ENCODE data around the gene HSCB.
"Not testable (repeated sequence)": the region's sequence is repeated elsewhere in the genome, so short reads cannot be mapped to it uniquely, and the experiment has no call there.

The HSCB gene, protein sequence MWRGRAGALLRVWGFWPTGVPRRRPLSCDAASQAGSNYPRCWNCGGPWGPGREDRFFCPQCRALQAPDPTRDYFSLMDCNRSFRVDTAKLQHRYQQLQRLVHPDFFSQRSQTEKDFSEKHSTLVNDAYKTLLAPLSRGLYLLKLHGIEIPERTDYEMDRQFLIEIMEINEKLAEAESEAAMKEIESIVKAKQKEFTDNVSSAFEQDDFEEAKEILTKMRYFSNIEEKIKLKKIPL

DNA sequence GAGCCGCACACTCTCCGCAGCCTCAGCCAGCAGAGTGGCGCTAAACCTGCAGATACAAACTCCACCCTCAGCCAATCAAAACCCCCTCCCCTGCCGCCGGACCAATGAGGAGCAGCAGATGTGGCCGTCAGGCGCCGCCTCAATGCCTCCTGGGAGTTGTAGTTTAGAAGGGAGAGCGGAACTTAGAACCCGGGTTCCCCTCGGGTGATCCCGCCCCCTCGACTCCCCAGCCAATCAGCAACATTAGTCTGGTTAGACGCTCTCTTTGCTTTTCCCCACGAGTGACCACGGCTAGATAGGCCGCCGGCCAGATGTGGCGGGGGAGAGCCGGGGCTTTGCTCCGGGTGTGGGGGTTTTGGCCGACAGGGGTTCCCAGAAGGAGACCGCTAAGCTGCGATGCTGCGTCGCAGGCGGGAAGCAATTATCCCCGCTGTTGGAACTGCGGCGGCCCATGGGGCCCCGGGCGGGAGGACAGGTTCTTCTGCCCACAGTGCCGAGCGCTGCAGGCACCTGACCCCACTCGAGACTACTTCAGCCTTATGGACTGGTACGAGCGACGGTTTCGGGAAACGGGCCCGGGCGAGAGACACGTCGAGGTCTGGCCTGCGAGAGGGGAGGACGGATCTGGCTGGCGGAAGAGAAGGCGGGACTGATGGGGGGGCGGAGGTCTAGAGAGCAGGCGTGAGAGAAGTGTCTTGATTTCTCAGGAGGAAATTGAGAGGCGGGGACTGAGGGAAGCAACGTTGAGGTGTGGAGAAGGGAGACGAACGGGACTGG lies at the start of gene HSCB, which contains the start of gene CHEK2:
HSCB (plus strand) TSS at position 255 of the 777 bp plus-strand sequence; CDS start at position 312, 57 bp downstream.
CHEK2 (minus strand) TSS at position 36 of the 777 bp plus-strand sequence. CDS start 7,099 bp downstream, outside the sequence.
- peak; percentile 99 for DNase-seq (ENCODE audit: low read depth)

DNA sequence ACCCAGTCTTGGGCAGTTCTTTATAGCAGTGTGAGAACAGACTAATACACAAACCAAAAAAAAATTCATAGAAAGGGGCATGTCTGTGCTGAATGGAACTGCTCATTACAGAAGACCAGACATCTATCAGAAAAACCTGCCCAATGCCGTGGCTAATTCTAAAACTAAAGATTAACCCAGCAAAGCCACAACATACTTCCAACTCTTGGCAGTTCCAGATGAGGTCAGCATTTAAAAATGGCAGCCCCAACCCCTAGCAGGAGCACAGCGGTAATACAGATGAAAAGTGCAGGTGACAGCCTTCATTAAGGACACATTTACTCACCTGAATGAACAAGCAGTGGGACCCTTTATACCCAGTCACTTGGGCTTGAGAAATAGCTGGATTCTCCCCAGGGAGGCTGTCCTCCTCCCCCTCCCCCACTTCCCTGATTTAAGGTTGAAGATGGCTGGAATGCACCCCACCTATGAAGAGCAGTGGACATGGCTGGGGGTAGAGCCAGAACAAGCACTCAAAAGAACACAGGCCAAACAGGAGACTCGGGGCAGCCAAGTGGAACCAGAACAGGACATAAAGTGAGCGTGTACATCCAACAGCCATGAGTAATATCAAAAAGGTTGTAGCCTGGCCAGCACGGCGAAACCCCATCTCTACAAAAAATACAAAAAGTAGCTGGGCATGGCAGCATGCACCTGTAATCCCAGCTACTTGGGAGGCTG lies 48.6 kb upstream of the HSCB start:
- not testable (repeated sequence) for DNase-seq (ENCODE audit: low read depth)

DNA sequence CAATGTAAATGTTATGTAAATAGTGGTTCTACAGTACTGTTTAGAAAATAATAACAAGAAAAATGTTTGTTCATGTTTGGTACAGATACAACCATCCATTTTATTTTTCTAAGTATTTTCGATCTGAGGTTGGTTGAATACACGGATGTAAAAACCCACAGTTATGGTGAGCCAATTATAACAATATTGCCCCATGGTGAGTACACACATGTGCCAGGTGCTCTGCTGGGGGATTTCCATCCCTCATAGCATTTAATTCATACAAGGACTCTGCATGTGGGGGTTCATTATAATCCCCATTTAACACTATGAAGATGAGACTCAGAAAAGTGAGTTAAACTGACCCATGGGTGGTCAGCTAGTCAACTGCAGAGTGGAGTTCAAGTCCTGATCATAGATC lies 38.9 kb upstream of the HSCB start:
- DNase-seq (ENCODE audit: low read depth), result no peak

DNA sequence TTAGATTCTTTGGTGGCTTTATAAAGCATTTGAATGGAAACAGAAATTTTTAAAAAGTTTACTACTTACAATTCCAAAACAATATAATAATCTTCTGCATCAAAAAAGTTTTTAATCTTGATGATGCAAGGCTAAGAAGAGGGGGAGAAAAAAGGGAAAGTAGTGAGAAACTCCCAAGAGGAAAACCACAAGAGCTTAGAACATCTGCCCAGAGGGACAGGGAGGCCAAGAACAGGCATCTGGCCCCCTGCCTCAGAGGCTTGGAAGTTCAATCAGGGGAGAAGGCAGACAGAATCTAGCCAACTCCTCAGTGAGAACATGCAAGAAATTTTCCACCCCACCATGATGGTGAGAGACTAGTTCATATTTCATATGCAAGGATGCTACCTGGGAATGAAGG lies 38.4 kb upstream of the HSCB start:
- no peak for DNase-seq (ENCODE audit: low read depth)

DNA sequence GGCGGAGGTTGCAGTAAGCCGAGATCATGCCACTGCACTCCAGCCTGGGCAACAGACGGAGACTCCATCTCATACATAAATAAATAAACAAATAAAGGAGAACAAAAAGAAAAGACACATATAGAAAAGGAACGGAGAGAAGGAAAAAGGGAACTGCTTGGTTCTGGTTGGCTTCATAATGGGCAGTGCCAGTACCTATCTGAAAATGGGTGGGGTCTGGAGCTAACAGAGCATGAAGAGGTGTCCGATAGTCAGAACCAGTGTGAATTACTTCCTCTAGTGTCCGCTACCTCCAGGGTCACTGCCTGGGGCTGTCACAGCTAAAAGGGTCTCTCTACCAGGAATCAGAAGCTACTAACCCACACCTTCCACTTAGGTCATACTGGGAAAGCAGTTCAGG lies 35.0 kb upstream of the HSCB start:
- no peak for DNase-seq (ENCODE audit: low read depth)

DNA sequence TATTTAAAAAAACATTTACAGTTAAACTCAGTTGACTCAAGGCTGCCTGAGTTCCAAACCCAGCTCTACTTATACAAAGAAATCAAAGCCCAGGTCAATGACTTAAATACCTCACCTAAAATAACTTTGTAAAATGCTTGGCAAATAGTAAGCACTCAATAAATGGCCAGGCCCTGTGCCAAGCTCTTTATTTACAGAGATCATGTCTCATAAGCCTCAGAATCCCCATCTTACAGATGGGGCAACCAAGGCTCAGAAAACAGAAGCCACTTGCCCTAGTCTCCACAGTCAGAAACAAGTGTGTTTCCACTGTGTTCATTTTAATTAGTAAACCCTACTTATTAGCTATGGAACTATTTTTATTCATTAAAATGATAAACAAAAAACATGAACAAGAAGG lies 31.7 kb upstream of the HSCB start:
- no peak for DNase-seq (ENCODE audit: low read depth)

DNA sequence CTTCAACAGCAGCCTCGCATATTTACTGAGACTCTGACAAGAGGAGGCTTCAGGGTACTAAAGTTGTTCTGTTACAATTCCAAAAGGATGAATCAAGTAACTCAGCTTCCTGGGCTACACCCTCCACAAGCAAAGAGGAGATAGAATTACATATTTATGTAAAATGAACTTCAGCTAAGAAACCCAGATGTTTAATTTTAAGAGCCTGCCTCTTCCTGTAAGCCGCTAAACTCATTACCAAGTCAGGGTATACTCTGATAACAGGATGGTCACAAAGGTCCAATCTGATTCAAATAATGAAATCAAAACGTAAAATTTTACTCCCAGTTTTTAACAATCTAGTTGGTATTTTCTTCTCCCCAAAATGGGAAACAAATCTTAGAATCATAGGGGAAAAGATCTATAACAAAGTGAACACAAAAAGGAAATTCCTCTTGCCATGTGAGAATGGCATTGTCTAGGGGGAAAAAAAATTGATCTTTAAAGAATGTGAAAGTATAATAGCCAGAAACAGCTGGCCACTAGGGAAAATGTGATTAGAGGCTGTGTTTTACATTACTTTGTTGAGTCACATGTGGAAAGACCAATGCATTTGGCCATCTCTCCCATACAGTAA lies 31.2 kb upstream of the HSCB start:
- DNase-seq (ENCODE audit: low read depth), result peak; percentile 74

DNA sequence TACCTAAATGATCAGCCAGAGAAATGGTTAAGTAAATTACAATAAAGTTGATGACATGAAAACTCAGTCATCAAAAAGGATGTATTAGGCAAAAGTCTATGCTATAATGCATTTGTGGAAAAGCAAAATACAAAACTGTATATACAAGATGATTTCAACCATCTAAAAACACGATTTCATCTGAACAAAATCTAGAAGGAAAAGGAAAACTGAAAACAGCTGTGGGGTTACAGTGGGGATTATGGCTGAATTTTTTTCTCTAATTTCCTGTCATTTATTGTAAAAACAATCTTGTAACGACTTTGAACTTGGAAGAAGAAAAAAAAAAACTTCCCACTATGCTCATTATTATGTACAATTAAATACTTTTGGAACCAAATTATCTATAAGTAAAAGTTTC lies 30.5 kb upstream of the HSCB start:
- no peak for DNase-seq (ENCODE audit: low read depth)

DNA sequence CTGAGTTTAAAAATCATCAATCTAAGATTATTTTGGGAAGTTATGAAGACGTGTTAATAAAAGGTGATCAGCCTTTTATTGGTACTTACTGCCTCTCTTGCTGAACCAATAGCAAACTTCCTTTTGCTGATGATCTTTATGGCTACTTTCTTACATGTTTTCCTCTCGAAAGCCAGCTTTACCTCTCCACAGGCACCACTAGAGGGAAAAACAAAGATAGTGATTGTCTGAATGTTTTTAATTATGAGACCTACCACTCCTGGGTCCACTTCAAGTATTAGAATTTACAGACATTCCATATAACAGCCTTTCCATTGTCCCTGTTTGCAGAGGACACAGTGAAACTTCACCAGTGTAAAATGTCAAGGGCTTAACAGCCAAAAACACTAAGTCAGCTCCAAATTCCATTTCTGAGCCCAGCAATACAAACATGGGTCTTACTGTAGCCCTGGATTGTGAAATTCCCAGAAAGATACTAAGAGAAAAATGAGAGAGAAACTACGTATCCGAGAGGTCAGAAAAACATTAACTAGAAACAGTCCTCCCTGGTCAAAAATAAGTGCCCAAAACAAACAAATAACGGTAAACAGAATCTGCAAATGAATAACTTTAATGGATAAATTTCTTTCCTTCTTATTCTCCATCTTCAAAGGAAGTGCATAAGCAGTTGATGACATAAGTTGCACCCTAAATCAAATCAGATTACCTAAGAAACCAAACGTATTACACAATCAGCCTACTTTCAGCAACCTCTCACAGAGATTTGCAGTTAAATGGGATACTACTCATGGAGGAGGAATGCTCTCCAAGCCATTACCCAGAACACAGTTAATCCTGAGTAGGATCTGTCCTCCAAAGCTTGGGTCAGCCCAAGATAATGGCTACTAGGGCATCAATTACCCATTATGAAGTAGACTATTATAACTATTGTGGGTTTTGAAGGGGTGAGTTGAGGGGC lies 29.7 kb upstream of the HSCB start:
- peak; percentile 95 for DNase-seq (ENCODE audit: low read depth)

DNA sequence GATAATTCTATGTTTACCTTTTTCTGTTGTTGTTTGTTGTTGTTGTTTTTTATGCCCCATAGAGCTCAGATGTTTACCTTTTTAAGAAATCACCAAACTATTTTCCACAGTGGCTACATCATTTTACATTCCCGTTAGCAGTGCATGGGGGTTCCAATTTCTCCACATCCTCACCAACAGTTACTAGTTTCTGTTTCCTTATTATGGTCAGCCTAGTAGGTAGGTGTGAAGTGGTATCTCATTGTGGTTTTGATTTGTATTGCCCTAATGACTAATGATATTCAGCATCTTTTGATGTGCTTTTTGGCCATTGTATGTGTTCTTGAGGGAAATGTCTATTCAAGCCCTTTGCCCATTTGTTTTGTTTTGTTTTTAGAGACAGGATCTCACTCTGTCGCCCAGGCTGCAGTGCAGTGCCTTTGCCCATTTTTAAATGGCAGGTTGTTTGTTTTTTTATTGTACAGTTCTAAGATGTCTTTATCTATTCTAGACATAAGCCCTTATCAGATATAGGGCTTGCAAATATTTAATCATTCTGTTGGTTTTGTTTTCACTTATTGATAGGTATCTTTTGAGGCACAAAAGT lies 27.7 kb upstream of the HSCB start:
- no peak for DNase-seq (ENCODE audit: low read depth)

DNA sequence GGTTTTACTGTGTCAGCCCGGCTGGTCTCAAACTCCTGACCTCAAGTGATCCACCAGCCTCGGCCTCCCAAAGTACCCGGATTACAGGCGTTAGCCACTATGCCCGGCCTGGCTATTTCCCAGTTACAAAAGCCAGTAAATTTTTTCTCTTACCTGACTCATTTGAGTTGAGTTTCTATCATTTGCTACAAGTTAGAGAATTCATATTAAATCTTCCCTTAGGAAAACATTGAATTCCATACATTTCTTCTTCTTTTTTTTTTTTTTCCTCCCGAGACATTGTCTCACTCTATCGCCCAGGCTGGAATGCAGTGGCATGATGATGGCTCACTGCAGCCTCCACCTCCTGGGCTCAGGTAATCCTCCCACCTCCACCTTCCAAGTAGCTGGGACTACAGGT lies 26.2 kb upstream of the HSCB start:
- no peak for DNase-seq (ENCODE audit: low read depth)

DNA sequence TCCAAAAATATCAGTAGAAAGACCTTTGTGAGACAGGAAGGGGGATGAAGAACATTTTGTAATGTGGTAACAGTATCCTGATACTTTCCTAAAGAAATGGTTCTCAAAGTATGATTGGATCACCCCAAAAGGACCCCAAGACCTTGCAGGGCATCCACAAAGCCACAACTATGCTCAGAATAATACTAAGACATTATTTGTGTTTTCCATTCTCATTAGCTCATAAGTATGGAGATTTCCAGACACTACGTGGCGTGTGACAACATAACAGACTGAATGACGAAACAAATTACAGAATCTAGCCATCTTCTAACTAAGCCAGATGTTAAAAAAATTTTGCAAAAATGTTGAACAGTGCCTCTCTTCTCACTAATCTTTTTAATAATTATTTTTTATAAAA lies 25.2 kb upstream of the HSCB start:
- peak; percentile 30 for DNase-seq (ENCODE audit: low read depth)

DNA sequence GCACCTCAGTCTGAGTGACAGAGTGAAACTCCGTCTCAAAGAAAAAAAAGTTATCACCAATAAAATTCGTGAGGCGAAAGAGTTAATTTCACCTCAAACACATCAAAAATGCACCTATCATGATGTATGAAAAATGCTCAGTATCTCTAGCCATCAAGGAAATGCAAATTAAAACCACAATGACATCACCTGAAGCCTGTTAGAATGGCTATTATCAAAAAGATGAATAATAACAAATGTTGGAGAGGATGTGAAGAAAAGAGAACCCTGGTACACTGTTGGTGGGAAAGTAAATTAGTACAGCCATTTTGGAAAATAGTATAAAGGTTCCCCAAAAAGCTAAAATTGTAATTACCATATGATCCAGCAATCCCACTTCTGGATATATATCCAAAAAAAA lies 23.8 kb upstream of the HSCB start:
- DNase-seq (ENCODE audit: low read depth), result no peak

DNA sequence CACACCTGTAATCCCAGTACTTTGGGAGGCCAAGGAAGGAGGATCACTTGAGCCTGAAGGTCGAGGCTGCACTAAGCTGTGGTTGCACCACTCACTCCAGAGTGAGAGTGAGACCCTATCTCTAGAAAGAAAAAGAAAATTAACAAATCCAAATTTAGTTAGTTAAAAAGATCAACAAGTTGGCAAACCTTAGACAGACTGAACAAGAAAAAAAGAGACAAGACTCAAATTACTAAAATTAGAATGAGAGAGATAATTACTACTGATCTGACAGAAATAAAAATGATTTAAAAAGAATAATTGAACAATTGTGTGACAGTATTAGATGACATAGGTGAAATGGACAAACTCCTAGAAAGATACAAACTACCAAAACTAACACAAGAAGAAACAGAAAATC lies 13.8 kb upstream of the HSCB start:
- no peak for DNase-seq (ENCODE audit: low read depth)

DNA sequence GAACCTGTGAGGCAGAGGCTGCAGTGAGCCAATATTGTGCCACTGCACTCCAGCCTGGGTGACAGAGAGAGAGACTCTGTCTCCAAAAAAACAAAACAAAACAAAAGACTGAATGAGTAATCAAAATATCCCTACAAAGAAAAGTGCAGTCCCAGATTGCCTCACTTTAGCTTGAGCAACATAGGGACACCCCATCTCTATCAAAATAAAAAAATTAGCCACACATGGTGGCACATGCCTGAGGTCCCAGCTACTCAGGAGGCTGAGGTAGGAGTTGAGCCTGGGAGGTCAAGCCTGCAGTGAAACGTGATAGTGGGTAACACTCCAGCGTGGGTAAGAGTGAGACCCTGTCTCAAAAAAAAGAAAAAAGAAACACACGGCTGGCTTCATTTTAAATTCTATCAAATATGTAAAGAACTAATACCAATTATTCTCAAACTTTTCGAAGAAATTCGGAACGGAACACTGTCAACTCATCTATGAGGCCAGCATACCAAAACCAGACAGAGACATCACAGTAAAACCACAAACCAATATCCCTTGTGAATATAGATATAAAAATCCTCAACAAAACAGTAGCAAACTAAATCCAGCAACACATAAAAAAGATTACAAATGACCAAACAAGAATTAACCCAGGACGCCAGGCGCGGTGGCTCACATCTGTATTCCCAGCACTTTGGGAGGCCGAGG lies 13.1 kb upstream of the HSCB start:
- peak; percentile 29 for DNase-seq (ENCODE audit: low read depth)

DNA sequence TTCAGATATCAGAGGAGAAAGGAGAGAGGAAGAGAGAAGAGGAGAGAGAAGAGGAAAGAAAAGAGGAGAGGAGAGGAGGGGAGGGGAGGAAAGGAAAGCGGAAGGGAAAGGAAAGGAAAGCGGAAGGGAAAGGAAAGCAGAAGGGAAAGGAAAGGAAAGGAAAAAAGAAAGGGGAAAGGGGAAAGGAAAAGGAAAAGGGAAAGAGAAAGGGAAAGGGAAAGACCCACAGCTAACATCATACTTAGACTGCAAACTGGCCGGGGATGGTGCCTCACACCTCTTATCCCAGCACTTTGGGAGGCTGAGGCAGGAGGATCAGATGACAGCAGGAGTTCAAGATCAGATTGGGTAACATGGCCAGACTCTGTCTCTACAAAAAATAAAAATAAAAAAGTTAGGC lies 11.7 kb upstream of the HSCB start:
- DNase-seq (ENCODE audit: low read depth), result no peak

DNA sequence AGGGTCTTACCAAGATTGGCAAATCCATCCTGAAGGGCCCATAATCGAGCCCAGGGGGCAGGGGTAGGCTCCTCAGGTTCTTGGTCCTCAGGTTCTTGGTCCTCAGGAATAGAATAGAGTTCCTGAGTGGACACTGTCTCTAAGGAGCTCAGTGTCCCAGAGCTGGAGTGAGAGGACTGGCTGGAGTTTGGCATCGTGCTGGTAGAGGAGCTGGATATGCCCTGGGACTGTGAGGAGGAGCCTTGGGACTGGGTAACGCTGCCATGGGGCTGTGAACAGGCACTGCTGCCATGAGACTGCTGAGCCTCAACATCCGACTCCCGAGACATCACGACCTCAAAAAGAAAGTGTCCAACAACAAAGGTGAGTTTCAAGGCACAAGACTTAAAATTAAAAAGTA lies 7.4 kb upstream of the HSCB start:
- DNase-seq (ENCODE audit: low read depth), result no peak

DNA sequence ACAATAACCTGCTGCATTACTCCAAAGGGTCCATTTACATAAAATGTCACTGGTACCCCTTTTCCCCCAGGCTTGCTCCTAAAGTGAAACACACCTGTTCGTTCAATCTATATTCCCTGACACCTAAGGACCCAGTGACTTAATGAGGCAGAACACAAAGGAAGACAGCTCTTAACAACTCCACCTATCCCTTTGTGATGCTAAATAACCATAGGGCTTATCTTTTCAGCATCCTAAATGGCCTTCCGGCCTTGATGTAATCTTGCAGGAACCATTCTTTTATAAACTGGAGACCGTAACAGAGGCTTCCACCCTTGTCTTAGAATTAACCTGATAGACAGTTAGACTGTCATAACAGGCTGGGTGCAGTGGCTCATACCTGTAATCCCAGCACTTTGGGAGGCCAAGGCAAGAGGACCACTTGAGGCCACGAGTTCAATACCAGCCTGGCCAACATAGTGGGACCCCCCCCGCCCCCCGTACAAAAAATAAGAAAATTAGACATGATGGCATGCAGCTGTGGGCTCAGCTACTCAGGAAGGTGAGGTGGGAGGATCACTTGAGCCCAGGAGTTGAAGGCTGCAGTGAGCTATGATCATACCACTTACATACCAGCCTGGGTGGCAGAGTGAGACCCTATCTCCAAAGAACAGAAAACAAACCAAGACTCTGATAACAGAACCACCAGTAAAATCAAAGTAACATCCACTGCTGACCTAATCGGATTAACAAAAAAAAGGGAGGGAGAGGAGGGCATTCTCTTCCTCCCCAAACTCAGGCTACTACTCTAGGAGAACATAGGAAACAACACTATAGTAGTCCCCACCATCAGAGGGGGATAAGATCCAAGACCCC lies 5.3 kb upstream of the HSCB start:
- DNase-seq (ENCODE audit: low read depth), result no peak

DNA sequence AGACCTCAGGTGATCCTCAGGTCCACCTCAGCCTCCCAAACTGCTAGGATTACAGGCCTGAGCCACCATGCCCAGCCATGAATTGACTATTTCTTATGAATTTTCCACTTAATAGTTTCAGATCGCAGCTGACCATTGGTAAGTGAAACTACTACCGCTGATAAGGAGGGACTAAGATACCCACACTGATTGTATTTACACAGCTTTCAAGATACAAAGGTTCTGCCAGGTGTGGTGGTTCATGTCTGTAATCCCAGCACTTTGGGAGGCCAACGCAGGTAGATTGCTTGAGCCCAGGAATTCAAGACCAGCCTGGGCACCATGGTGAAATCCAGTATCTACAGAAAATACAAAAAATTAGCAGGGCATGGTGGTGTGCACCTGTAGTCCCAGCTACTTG lies 4.1 kb upstream of the HSCB start:
- no peak for DNase-seq (ENCODE audit: low read depth)
